ENCODE results near the gene TSPEAR. TPM values are rescaled to one million over a fixed set of nuclear protein-coding genes. Genes with fewer than 3 reads are reported as not detected.

TSPEAR gene
- total RNA-seq, 1 donor from 2014 or later: 0.34 TPM

DNA sequence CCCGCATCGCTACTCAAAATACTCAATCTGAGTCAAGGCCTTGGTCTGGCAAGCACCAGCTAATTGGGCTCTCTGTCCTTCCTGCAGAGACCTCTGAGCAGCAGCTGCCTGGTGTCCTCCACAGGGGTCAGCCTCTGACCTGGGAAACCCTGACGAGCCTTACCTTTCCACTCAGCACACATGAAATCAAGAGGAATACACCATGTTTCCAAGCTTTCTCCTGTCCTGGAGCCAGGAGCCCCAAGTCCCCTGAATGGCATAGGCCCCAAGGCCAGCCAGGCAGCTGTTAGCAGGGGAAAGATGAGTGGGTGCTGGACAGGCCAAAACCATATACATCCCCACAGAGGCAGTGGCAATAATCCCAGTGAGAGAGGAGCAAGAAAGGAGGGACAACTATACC is 27.2 kb upstream of the TSPEAR start:
- Mint-ChIP-seq H3K27me3 (peaks cover 6% of the 10 kb centered on the region), H3K36me3 (no peaks in the 10 kb centered on the region), H3K9me3 (no peaks in the 10 kb centered on the region), H3K27ac (no peak overlapping the region), H3K4me1 (ENCODE audit: unreplicated experiment) (peaks cover 17% of the 10 kb centered on the region), H3K4me3 (no peak overlapping the region)
- peak; percentile 50 for DNase-seq (ENCODE audit: extremely low spot score, unreplicated experiment)
- TF ChIP-seq, protein P1, sequence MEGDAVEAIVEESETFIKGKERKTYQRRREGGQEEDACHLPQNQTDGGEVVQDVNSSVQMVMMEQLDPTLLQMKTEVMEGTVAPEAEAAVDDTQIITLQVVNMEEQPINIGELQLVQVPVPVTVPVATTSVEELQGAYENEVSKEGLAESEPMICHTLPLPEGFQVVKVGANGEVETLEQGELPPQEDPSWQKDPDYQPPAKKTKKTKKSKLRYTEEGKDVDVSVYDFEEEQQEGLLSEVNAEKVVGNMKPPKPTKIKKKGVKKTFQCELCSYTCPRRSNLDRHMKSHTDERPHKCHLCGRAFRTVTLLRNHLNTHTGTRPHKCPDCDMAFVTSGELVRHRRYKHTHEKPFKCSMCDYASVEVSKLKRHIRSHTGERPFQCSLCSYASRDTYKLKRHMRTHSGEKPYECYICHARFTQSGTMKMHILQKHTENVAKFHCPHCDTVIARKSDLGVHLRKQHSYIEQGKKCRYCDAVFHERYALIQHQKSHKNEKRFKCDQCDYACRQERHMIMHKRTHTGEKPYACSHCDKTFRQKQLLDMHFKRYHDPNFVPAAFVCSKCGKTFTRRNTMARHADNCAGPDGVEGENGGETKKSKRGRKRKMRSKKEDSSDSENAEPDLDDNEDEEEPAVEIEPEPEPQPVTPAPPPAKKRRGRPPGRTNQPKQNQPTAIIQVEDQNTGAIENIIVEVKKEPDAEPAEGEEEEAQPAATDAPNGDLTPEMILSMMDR (conservative IDR thresholded peaks at IDR 0.05): no peak

DNA sequence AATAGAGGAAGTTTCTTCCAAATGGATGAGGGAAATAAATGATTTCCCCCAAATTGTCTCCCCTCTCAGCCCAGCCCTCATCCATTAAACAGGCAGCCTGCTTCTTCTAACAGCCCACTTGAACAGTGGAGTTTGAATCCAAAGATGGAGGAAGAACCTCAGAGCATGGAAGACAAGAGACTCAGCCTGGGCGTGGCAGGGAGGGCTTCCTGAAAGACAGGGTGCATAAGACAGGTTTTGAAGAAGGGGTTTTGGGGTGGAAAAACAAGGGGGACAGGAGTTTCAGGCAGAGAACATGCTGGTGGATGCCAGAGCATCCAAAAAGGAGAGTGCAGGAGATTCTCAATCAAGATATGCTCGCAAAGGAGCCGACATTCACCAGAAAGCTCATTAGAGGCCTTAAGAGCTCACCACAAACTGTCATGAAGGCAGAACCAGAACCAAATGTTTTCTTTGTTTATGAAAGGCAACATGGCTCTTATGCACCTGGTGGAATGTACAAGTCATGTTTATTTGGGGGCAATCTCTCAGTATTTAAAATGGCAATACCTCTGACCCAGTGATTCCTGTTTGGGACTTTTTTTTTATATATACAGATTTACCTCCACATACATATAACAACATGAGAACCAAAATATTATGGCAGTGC is 26.5 kb upstream of the TSPEAR start:
- peaks cover 10% of the 10 kb centered on the region for H3K27me3 Mint-ChIP-seq
- TF ChIP-seq, protein P1 (conservative IDR thresholded peaks at IDR 0.05): no peak
- H3K36me3 Mint-ChIP-seq: no peaks in the 10 kb centered on the region
- no peak overlapping the region for H3K4me3 Mint-ChIP-seq
- peak; percentile 4 for DNase-seq (ENCODE audit: extremely low spot score, unreplicated experiment)
- no peaks in the 10 kb centered on the region for H3K9me3 Mint-ChIP-seq
- no peak overlapping the region for H3K27ac Mint-ChIP-seq
- H3K4me1 Mint-ChIP-seq (ENCODE audit: unreplicated experiment): peaks cover 17% of the 10 kb centered on the region

DNA sequence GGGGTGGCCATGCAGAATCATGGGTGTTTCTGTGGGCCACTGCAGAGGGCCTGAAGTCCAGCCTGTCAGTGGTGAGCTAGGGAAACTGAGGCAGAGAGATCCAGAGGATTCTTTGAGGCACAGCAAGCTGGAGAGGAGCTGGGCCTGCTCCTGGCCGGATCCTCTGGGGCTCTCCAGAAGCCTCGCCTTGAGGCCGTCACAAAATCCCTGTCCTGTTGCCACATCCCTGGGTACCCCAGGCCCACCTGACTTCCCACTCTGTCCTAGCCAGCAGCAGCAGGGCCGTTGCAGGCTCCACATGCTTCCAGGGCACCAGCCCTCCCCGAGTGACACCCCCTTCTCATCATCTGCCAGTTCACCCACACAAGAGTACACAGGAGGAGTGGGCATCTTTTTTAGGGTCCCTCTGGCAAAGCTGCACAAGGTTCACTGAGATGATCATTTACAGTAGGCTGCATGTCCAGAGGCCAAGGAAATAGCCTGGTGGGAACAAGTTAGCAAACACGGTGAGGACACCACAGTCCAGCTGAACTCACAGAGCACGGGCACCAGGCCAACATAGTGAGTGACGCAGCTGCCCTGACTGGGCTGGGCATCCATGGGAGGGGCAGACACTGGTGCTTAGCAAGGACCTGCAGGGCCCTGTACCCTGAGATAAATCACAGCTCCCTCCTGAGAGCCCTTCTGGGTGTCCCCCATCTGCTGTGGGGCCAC is 25.1 kb upstream of the TSPEAR start:
- TF ChIP-seq, protein P1 (conservative IDR thresholded peaks at IDR 0.05): no peak
- H3K27ac Mint-ChIP-seq: no peak overlapping the region
- no peaks in the 10 kb centered on the region for H3K36me3 Mint-ChIP-seq
- peak; percentile 62 for DNase-seq (ENCODE audit: extremely low spot score, unreplicated experiment)
- no peak overlapping the region for H3K4me3 Mint-ChIP-seq
- H3K9me3 Mint-ChIP-seq: no peaks in the 10 kb centered on the region
- H3K27me3 Mint-ChIP-seq: peaks cover 15% of the 10 kb centered on the region
- H3K4me1 Mint-ChIP-seq (ENCODE audit: unreplicated experiment): peaks cover 17% of the 10 kb centered on the region

DNA sequence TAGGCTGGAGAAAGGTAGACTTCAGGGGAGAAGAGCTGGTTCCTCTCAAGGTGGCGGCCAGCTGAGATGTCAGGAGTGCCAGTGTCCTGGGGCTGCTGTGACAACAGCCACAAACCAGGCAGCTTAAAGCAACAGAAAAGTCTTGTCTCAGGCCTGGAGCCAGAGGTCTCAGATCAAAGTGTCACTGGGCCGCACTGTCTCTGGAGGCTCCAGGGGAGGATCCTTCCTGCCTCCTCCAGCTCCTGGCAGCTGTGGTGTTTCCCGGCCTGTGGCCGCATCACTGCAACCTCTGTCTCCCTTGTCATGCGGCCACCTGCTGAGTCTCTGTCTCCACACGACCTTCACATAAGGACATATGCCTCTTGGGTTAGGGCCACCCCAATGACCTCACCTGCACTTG is 24.4 kb upstream of the TSPEAR start:
- Mint-ChIP-seq H3K27me3 (peaks cover 20% of the 10 kb centered on the region), H3K27ac (no peak overlapping the region), H3K4me3 (no peak overlapping the region), H3K36me3 (no peaks in the 10 kb centered on the region), H3K9me3 (no peaks in the 10 kb centered on the region), H3K4me1 (ENCODE audit: unreplicated experiment) (peaks cover 17% of the 10 kb centered on the region)
- TF ChIP-seq, protein P1 (conservative IDR thresholded peaks at IDR 0.05): no peak
- peak; percentile 50 for DNase-seq (ENCODE audit: extremely low spot score, unreplicated experiment)

DNA sequence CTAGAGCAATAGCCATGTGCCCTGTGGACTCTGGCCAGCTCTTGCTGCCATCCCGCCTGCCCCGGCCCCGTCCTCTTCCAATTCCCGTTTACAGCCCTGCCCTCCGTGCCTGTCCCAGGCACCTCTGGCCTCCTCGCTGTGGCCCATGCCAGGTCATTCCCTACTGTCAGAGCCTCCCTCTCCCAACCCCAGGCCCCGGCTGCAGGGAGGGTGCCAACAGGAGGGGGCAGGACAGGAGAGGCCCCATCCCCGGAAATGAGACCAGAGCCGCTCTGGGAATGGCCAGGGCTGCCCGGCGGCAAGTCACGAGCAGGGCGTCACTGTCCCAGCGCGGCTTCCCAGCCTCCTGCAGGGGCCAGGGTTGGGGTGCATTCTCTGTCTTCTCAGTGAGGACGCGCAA is 23.5 kb upstream of the TSPEAR start:
- no peaks in the 10 kb centered on the region for H3K9me3 Mint-ChIP-seq
- peaks cover 13% of the 10 kb centered on the region for H3K4me1 Mint-ChIP-seq (ENCODE audit: unreplicated experiment)
- peak; percentile 55 for DNase-seq (ENCODE audit: extremely low spot score, unreplicated experiment)
- H3K36me3 Mint-ChIP-seq: no peaks in the 10 kb centered on the region
- no peak overlapping the region for H3K4me3 Mint-ChIP-seq
- TF ChIP-seq, protein P1 (conservative IDR thresholded peaks at IDR 0.05): no peak
- peaks cover 22% of the 10 kb centered on the region for H3K27me3 Mint-ChIP-seq
- H3K27ac Mint-ChIP-seq: no peak overlapping the region

Data from type B pancreatic cell (in vitro differentiated cells).